SK-N-MC (cell line): ENCODE data around the gene SLITRK2.

Experiments used
- EZH2 ChIP-seq: fragments of 200-600 bp; sonication (generic); IDR thresholded peaks from one replicate; pipeline ENCODE4 v1.6.1; 2017; ENCODE audit warnings: antibody characterized with exemption
- POLR2AphosphoS5 ChIP-seq: IDR thresholded peaks from 2 replicates; pipeline ENCODE4 v1.6.1; 2012; ENCODE audit warnings: mild to moderate bottlenecking, low read depth, low read length, borderline replicate concordance

GRCh38 chrX:145803508-145803907 lies 14.1 kb upstream of the SLITRK2 start:
- no peak for TF ChIP-seq EZH2
- no peak for TF ChIP-seq POLR2AphosphoS5
